NCI-H128 (cell line): ENCODE measurements around the gene RPTOR.
"Not testable (repeated sequence)": the region's sequence is repeated elsewhere in the genome, so short reads cannot be mapped to it uniquely, and the experiment has no call there.

Experiments used
- DNase-seq: peaks from one replicate; lab custom pipeline; 2025; ENCODE audit not compliant: unreplicated experiment; lab: John Stamatoyannopoulos, UW

RPTOR gene

DNA sequence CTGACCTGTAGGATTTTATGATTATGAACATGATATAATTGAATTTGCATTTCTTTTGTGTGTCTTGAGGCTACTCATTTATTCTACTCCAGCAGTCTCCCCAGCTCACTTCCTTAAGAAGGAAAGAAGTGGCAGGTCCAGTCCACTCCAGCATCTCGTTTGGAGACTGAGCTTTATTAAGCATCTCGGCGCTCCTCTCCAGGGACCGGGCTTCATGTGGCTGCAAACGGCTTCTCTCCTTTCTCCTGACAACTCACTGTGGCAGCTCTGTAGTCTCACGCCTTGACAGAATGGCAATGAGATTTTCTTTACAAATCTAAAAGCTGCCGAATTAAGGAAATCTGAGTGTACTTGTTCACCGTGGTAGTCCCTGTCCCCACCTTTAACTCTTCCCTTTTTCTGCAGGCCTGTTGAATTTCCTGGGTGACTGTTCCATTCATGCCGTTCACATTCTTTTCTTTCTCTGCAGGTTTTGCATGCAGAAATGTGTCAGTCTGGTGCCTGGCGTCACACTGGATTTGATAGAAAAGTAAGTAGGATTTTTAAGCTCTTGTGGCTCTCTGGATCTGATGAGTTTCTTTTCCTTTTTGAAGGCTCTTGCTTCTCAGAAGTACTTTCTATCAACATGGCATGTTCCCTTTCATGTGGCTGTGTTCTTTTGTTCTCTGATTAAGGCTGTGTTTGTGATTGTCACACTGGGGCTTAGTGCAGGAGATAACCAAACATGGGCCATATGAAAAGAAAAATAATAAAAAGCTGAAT lies 246.5 kb downstream of the RPTOR start:
- no peak for DNase-seq

DNA sequence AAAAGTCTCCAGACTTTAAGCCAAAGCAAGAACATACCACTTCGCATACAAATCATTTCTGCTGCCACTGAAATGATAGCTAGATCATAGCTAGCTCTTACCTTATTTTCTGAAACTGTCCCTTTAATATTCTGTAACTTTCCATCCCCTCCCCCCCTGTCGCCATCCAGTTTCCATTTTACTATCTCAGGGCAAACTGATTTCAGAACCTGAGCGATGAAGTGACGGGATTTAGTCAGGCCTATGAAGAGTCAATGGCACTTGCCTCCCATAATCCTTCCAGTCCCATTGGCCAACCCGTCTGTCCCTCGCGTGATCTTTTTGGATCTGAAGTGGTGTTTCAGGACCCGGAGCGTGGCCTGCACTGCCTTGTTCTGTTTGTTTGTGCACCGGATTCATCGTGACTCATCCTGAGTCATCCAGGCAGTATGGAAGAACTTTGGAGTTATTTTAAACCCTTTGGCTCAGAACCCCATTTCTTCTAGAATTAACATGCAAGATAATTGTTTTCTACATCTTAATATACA lies 247.2 kb downstream of the RPTOR start:
- no peak for DNase-seq

GRCh38 chr17:80792373-80792781 lies 247.7 kb downstream of the RPTOR start:
- no peak for DNase-seq

DNA sequence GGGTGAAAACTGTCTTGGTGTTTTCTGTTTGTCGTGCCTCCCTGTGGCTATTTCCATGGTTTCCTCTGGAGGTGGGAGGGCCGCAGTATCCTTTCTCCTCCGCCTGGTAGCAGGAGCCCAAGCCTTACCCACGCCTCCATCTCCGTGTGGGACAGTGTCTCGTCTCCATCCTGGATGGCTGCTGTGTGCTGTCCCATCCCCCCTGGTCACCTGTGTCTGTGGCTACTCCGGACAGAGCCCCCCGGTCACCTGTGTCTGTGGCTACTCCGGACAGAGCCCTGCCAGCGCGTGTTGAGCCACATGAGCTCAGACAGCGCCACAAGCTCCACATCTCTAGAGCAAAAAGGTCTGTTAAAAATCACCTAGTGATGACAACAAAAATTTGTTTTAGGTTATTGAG lies 248.8 kb downstream of the RPTOR start:
- no peak for DNase-seq

GRCh38 chr17:80793851-80794267 lies 249.2 kb downstream of the RPTOR start:
- DNase-seq, result no peak

DNA sequence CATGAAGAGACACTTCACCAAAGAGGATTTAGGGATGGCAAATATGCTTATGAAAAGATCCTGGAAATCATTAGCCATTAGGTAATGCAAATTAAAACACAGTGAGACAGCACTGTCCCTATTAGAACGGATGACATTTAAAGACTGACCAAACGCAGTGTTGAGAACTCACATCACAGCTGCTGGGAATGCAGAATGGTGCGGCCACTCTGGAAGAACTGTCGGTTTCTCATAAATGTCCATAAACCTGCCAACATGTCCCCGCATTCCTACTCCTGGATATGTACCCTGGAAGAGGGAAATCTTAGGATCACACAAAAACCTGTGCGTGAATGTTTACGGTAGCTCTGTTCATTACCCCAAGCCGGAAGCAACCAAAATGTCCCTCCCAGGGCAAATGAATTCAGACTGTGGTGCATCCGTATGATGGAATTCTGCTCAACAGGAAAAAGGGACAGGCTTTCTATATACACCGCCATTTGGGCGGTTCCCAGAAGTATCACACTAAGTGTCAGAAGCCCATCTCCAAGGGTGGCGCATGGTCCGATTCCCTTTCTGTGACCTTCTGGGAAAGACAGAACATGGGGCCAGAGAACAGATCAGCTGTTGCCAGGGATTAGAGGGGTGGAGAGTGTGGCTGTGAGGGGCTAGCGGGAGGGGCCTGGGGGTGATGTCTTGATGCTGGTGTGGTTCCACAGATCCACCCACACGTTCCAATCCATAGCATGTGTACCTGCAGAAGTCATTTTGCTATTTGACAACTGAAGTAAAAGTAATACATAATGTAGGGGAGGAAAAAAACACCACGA lies 249.8 kb downstream of the RPTOR start:
- no peak for DNase-seq

DNA sequence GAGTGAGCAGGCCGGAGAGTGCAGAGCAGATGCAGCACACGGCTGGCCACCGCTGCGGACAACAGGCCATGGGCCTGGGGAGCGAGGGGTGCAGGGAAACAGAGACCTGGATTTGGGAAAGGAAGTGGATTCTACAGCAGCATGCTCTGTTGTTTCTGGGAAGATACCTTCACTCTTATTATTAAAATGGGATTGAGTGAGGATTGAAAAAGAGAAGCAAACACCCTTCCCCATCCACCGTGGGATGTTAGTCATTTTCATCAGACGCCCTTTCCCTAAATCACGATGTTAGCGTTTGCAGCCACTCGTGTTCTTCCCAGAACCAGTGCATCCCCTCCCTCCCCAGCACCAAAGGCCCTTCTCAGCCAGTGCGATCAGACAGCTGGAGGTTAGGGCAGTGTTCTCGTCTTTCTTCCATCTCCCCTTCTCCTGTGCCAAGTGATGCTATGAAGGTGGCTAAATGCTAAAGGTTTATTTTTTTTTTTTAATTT lies 250.5 kb downstream of the RPTOR start:
- DNase-seq, result no peak

GRCh38 chr17:80795754-80796153 lies 251.1 kb downstream of the RPTOR start:
- no peak for DNase-seq

DNA sequence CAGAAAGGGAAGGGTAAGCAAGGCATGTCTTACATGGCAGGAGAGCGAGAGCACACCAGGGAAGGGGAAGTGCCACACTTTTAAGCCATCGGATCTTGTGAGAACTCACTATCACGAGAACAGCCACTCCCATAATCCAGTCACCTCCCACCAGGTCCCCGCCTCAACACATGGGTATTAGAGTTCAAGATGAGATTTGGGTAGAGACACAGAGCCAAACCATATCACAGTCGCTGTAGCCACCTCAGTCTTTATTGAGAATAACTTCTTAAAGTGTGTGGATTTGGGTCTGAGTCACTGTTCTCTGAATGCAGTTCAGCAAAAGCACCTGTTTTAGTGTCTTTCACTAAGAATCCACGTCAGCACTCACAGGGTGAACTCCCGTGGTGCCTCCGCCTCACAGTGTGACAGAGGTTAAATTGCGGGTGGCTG lies 251.8 kb downstream of the RPTOR start:
- no peak for DNase-seq

GRCh38 chr17:80797222-80797621 lies 252.6 kb downstream of the RPTOR start:
- DNase-seq, result not testable (repeated sequence)

DNA sequence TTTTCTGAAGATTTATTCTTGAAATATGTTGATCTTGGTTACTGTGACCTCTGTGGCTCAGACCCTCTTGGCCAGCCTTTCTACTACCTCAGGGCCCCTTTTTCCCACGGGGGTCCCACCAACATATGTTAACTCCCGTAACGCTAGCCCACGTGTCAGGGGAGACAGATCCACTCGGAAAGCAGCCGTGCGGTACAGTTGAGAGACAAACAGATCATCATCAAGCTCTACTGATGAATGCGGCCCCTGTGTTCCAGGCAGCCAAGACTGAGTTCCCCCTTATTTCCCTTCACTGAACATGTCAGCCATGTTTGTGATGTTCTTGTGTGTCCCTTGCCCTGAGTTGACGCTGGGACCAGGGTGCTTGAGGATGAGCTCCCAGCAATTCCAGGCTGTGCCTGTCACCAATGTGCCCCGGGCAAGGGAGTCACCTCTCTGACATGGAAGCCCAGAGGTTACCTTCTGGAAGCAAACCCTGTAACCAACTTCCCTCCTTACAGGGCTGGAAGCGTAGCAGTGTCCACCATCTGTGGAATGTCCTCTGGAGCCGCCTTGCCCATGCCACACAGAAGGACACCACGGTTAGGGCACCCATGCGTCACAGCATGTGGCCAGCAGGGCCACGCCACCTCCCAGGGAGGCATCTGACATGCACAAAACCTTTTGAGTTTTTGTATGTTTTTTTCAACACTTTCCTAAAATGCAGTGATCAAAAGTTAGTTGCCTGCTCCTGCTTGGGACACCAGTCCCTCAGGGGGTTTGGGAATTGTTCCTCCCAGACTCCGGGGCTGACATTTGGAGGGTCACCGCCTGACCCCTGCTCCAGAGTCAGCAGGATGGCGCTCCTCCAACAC lies 253.3 kb downstream of the RPTOR start:
- no peak for DNase-seq

- DNase-seq, result no peak
Observed at GRCh38 chr17:80798595-80799537, 254.2 kb downstream of the RPTOR start.

- DNase-seq, result no peak
Observed at GRCh38 chr17:80799538-80800480, 255.2 kb downstream of the RPTOR start.

DNA sequence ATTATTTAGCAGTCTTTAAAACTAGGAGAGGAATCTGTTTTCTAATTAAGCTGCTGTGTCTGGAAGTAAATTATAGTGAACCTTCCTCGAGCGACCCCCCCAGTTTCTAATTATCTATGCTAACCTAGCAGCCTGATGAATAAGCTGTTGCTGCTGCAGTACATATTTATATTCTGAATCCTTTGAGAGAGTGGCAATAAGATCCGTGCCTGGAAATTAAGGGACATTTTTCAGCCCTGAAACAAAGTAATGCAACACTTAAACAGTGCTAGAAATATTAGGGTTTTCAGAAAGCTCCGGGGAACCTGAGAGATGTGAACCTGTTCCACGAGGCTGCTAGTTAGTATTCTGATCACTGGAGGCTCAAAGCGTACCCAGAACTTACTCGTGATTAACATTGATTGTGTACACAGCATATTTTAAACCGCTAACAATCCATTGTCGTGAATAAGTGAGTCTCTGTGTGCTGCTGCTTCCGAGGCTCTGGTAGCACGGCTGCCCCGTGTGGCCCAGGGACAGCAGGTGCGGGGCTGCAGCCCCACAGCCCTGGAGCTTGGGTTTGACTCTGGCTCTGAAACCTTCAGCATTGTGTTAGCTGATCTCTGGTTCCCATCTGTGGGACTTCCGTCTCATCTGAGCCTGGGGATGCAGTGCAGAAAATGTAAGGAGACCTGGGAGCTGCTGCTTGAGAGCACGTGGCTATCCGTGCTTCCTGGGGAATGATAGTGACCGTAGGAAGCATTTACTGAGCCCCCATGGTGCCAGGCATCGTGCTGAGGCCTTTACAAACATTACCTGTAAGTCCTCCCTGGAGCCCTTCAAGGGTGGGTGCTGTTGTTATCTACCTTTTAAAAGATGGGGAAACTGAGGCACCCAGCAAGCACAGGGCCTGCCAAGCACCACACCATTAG lies 256.1 kb downstream of the RPTOR start:
- no peak for DNase-seq

DNA sequence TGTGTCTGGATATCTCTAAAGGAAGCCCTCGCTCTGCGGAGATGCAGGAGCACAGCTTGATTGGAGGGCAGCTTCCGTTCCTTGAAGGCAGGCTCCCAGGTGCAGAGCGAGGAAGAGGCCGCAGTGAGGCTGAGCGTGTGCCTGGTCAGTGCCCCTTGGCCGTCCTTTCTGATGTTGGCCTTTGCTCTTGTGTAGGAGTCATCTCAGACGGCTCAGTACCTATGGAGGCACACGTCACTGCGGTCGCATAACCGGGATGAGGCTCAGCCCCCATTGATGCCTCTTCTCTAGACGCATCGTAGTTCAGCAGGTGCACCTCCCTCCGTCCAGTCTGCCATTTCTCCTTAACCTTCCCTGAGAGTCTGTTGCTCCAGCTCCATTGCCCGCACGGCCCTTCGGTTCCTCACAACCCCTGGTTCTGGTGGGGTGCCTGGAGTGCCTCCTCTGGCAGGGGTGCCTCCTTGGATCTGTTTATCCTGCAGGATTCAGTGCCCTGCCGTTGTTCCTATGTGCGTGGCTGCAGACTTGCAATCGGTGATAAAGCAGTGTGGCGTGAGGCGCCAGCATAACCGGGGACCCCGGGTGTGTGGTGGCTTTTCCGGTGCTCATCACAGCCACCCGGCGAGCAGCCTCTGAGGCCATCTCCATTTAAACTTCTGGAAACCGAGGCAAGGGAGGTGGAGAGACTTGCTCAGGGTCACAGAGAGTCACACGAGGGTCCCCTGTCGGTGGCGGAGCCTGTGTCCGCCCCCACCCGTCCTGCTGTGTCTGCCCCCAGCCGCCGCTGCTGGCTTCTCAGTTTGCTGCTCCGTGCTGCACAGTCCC lies 258.2 kb downstream of the RPTOR start:
- DNase-seq, result no peak

DNA sequence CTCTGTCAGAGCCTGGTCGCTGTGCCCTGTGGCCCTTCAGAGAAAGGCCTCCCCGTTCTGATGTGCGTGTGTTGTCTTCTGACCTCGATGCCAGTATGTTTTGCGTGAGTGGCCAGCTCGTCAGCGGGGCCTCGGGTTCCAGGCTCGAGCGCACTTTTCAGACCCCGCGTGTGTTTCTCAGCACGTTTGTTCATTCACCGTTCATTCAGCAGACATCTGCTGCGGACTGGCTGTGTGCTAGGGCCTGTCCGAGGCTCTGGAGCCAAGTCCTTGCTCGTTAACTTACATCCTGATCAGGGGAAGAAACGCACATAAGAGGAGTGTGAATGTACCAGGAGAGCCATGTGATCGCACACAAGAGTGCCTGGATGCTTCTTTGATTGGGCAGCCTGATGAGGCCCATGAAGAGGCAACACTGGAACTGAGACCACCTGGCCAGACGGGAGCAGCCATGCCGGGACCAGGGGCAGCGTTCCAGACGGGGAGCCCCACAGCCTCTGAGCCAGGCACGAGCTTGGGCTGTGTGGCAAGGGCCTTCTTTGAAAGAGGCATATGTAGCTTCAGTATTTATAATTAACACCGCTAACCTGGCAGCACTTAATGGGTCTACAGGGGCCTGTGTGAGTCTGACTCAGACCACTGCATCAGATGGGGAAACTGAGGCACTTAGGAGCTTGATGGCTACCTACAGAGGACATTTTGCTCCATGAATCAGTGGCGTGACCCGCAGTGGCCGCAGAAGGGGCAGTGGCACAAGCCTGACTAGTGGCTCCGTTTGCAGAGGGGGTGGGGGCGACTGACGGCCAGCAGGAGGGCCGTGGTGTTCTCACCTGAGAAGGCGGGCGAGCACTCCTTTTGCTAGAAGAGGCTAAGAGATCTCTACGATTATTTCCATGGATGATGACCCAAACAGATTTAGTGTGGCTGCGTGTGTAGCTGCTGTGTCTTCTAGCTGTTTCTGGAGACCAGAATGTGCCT lies 259.1 kb downstream of the RPTOR start:
- no peak for DNase-seq
